HG02642 (cell line): ENCODE data around the gene KCNK10.
"Not testable (repeated sequence)": the region's sequence is repeated elsewhere in the genome, so short reads cannot be mapped to it uniquely, and the experiment has no call there.

Experiments used
- ATAC-seq: cut with Tn5 transposase; IDR thresholded peaks from one replicate; pipeline ENCODE4 v1.9.1; 2021; ENCODE audit warnings: mild to moderate bottlenecking; ENCODE audit not compliant: unreplicated experiment, poor library complexity

Gene KCNK10

GRCh38 chr14:88272390-88273269 is 50.4 kb downstream of the KCNK10 start:
- ATAC-seq: no peak

DNA sequence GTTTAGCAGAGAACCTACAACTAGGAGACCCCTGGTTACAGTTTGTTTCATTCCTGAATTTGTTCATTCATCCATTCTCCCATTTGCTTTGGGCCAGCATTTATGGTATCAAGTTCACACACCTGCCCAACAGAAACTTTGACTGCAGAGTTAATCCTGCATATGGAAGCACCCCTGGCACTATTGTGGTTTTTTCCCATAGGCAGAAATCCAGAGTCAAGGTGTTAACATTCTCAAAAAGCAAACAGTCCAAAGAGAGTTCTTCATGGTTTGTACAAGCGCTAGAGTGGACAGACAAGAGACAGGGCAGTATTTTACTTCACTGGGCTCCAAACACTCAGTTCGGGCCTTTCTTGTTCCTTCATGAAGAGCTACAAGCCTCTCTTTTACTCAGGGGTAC is 51.9 kb downstream of the KCNK10 start:
- no peak for ATAC-seq

- ATAC-seq: no peak
Observed at GRCh38 chr14:88270776-88271175, 52.3 kb downstream of the KCNK10 start.

GRCh38 chr14:88269806-88270420 is 53.2 kb downstream of the KCNK10 start:
- no peak for ATAC-seq

GRCh38 chr14:88266474-88266873 is 56.6 kb downstream of the KCNK10 start:
- ATAC-seq: no peak

DNA sequence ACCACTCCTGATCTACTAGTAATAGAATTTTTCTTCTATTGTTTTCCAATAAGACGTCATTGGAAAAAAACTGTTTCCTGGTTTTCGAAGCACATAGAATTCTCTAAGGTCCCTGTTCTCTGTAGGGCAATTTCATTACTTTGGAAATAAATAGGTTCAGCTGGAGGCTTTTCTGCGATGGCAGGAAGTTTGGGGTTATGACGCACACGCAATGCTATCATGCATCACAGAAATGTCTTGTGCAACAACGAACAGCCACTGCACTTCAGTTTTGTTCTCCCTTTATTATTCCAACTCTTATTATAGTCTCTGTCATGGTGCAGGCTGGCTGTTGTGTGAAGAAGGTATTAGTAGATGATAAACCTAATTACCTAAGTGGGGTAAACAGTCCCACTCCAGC is 59.0 kb downstream of the KCNK10 start:
- no peak for ATAC-seq

DNA sequence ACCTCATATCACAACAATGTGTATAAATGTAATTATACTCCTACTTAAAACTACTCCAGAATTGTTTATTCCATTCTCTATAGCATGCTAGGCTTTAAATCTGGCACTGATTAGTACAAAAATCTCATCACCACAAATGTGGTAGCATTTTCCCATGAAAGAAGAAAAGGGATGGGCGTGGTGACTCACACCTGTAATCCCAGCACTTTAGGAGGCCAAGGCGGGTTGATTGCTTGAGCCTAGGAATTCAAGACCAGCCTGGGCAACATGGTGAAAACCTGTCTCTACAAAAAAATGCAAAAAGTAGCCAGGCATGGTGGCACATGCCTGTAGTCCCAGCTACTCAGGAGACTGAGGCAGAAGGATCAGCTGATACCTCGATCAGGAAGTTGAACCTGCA is 61.8 kb downstream of the KCNK10 start:
- not testable (repeated sequence) for ATAC-seq

DNA sequence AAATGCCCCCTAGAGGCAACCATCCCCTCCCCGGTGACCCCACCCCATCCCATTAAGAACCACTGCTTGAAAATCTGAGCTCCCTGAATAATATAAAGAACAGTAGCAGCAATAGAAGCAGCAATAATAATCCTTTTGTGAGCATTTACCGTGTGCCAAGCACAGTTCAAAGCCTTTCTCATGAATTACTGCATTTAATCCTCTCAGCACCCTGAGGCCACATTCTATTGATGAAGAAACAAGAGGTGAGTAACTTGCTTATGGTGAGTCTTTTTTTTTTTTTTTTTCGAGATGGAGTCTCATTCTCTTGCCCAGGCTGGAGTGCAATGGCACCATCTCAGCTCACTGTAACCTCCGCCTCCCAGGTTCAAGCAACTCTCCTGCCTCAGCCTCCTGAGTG is 65.0 kb downstream of the KCNK10 start:
- no peak for ATAC-seq

DNA sequence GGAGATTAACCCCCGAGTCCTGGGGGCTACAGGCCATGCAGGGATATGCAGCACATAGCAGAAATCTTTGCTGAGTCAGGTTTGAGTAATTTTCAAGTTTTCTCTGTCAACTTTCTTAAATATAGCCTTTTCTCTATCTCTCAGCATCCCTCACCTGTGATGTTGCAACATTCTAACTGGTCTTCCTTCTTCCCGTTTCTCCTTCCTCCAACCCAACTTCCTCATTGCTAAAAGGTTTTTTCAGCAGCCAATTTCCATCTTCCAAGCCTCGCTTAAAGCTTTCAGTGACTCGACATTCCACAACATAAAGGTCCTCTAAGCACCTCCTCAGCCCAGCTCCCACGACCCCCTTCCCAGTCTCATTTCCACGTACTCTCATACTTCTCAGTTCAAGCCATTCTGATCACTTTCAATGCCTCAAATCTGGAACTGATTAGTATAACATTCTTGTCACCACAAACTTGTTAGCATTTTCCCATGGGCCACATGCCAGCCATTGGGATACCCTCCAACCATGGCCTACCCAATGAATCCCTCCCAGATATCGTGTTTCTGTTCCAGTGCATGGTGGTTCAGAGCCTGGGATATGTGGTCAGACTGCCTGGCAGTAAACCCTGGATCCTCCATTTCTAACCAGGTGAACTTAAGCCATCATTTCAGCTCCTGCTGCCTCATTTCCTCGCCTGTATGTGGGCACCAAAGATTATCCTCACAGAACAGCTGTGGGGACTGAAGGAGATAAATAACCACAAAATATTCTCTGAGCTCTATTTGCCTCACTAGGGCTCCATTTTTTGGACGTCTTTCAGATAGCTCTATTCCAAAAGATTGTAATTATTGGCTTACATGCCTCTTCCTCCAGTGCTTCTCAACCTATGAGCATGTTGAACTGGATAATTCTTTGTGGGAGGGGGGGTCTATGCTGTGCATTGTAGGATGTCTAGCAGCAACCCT is 65.8 kb downstream of the KCNK10 start:
- ATAC-seq: no peak

- ATAC-seq: no peak
Observed at GRCh38 chr14:88255798-88256197, 67.3 kb downstream of the KCNK10 start.

DNA sequence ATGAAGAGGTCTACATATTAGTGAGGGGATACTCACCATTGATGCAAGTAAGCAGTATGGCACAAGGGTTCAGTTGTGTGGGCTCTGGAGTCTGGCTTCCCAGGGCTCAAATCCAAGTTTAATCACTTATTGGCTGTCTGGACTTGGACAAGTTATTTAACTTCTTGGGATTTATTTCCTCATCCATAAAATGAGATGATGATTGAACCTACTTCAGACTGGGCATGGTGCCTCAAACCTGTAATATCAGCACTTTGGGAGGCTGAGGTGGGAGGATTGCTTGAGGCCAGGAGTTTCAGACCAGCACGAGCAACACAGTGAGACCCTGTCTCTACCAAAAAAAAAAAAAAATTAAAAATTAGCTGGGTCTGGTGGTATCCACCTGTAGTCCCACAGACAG is 67.9 kb downstream of the KCNK10 start:
- ATAC-seq: no peak

GRCh38 chr14:88252498-88252897 is 70.6 kb downstream of the KCNK10 start:
- no peak for ATAC-seq

DNA sequence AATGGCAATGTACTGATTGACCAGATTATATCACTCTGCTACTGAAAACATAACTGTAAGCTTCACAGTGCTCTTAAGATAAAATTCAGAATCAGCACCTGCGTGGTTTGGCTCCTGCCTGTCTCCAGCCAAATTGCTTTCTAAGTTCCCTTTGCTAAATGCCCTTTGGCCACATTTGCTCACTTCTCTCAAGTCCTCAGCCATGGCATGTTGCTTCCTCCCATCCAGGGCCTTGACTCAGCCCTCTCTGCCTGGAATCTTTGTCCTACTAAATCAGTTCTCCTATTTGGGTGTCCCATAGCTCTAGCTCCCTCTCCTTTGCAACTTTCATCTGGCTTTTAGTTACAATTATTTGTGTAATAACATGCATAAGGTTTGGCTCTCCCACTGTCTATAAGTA is 71.4 kb downstream of the KCNK10 start:
- ATAC-seq: no peak

GRCh38 chr14:88249266-88249665 is 73.8 kb downstream of the KCNK10 start:
- ATAC-seq: no peak

DNA sequence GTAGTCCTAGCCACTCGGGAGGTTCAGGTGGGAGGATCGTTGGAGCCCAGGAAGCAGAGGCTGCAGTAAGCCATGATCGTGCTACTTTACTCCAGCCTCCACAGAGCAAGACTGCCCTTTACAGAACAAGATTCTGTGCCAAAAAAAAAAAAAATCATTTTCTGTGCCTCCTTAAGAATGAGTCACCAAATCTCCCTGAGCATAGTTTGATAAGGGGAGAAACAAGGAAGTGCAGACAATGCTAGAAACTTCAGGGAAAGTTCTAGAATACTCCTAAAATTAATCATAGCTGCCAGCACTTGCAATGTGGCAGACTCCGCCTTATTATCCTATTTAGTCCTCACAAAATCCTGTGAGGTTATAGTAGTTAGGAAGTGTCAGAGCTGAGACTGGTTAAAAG is 74.5 kb downstream of the KCNK10 start:
- no peak for ATAC-seq

- ATAC-seq: no peak
Observed at GRCh38 chr14:88247228-88247627, 75.8 kb downstream of the KCNK10 start.

- ATAC-seq: no peak
Observed at GRCh38 chr14:88245321-88245720, 77.7 kb downstream of the KCNK10 start.

GRCh38 chr14:88243946-88244345 is 79.1 kb downstream of the KCNK10 start:
- ATAC-seq: no peak

DNA sequence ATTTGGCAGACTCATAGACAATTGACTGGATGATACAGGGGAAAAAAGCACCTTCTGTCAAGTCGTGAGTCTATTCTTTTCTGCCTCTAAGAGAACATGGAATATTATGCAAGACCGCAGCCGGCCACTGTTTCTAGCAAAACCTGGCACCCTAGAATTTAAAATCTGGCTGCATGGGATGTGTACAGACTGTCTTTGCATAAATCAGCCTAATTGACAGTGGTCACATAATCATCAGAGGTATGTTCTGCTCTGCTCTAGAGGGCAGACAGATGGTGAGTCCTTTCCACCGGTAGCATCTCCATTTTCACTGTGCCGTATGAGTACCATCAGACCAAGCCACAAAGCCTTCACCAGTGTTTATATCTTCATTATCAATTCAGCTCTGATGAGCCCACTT is 80.6 kb downstream of the KCNK10 start:
- no peak for ATAC-seq

DNA sequence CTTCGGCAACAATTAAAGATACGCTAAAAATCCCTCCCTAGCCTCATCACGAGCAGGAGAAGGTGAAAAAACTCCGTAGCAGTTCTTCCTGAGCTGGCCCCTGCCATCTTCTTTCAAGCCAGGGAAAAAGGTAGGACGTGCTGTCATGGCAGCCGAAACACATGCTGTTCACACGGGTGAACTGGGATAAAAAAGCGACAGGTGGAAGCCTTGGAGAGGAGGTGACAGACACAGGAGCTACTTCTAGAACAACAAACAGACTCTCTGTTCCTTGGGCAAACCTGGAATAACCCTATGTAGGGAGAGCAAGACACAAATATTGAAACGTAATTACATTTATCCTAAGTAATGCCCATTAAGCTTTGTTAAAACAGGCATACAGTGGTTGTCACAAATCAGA is 81.3 kb downstream of the KCNK10 start:
- ATAC-seq: no peak

- ATAC-seq: no peak
Observed at GRCh38 chr14:88234442-88234841, 88.6 kb downstream of the KCNK10 start.
